Measurements from ENCODE around the gene TST.

TST gene

GRCh38 chr22:37032134-37032534 lies 12.9 kb upstream of the TST start:
- Histone ChIP-seq H3K4me3 (no peak overlapping the region), H3K27ac (no peak overlapping the region), H3K9me3 (no peaks in the 10 kb centered on the region), H3K36me3 (peaks cover 11 to 42% (median 28%) of the 10 kb centered on the region in 3 donors), H3K4me1 (peaks cover 0 to 3% (median 0%) of the 10 kb centered on the region in 4 donors), H3K27me3 (peaks cover 0 to 13% of the 10 kb centered on the region in 2 donors)
- intact Hi-C loops (cut with DNase I; ENCODE audit: low total_unique reads), result loop anchor here (10.0 kb wide), 1 partner anchor 173 kb away; no protein-coding TSS in a partner anchor
- DNase-seq, result no peak
- no peak for TF ChIP-seq CTCF (IDR thresholded peaks at IDR 0.05)

GRCh38 chr22:37030560-37031281 lies 11.5 kb upstream of the TST start:
- no peak overlapping the region for H3K4me3 ChIP-seq
- intact Hi-C loops (cut with DNase I; ENCODE audit: low total_unique reads), result loop anchor here (10.0 kb wide), 1 partner anchor 174 kb away; no protein-coding TSS in a partner anchor
- TF ChIP-seq CTCF (IDR thresholded peaks at IDR 0.05), result no peak
- H3K36me3 ChIP-seq, result peaks cover 24 to 56% (median 42%) of the 10 kb centered on the region in 3 donors
- H3K4me1 ChIP-seq, result peaks cover 0 to 4% (median 0%) of the 10 kb centered on the region in 4 donors
- H3K27ac ChIP-seq, result no peak overlapping the region
- H3K9me3 ChIP-seq, result no peaks in the 10 kb centered on the region
- no peak for DNase-seq
- H3K27me3 ChIP-seq, result peaks cover 0 to 7% of the 10 kb centered on the region in 2 donors

- no peak for DNase-seq
- Histone ChIP-seq H3K27ac (no peak overlapping the region), H3K36me3 (peaks cover 39 to 73% (median 60%) of the 10 kb centered on the region in 3 donors), H3K4me3 (no peak overlapping the region), H3K4me1 (peaks cover 0 to 12% (median 0%) of the 10 kb centered on the region in 4 donors), H3K27me3 (no peaks in the 10 kb centered on the region), H3K9me3 (no peaks in the 10 kb centered on the region)
- no peak for TF ChIP-seq CTCF (IDR thresholded peaks at IDR 0.05)
- intact Hi-C loops (cut with DNase I; ENCODE audit: low total_unique reads), result no loop called here
These were observed 9.7 kb upstream of the TST start for GRCh38 chr22:37028692-37029674.

GRCh38 chr22:37027556-37027955 lies 8.3 kb upstream of the TST start:
- intact Hi-C loops (cut with DNase I; ENCODE audit: low total_unique reads), result no loop called here
- peaks cover 39 to 78% (median 60%) of the 10 kb centered on the region in 3 donors for H3K36me3 ChIP-seq

More at GRCh38 chr22:37027556-37027955, 8.3 kb upstream of the TST start:
- Histone ChIP-seq H3K9me3 (no peaks in the 10 kb centered on the region), H3K27me3 (no peaks in the 10 kb centered on the region), H3K4me1 (peaks cover 0 to 20% (median 0%) of the 10 kb centered on the region in 4 donors), H3K27ac (no peak overlapping the region), H3K4me3 (no peak overlapping the region)
- no peak for DNase-seq
- no peak for TF ChIP-seq CTCF (IDR thresholded peaks at IDR 0.05)
